NCI-H187 (cell line): ENCODE measurements around the gene MAP3K5.

Source experiments
- DNase-seq, 2 experiments: peaks; one replicate each; lab custom pipeline; 2025; lab: John Stamatoyannopoulos, UW

The MAP3K5 gene

GRCh38 chr6:136538836-136539235 is 253.4 kb downstream of the MAP3K5 start:
- DNase-seq = no peak

- DNase-seq = no peak
These were observed 256.2 kb downstream of the MAP3K5 start for GRCh38 chr6:136535880-136536650.

GRCh38 chr6:136535017-136535765 is 257.1 kb downstream of the MAP3K5 start:
- DNase-seq = no peak

GRCh38 chr6:136534268-136534667 is 258.0 kb downstream of the MAP3K5 start:
- DNase-seq = no peak

- DNase-seq = no peak
These were observed 258.8 kb downstream of the MAP3K5 start for GRCh38 chr6:136533487-136533886.

- no peak for DNase-seq
These were observed 260.2 kb downstream of the MAP3K5 start for GRCh38 chr6:136532030-136532429.

- no peak for DNase-seq
These were observed 262.6 kb downstream of the MAP3K5 start for GRCh38 chr6:136529710-136530109.

GRCh38 chr6:136528477-136528876 is 263.8 kb downstream of the MAP3K5 start:
- DNase-seq = no peak

GRCh38 chr6:136527831-136528230 is 264.4 kb downstream of the MAP3K5 start:
- no peak for DNase-seq

GRCh38 chr6:136526937-136527336 is 265.3 kb downstream of the MAP3K5 start:
- DNase-seq = no peak

- DNase-seq = no peak
These were observed 265.9 kb downstream of the MAP3K5 start for GRCh38 chr6:136526196-136526930.

GRCh38 chr6:136525586-136526195 is 266.6 kb downstream of the MAP3K5 start:
- DNase-seq = no peak

- DNase-seq = no peak
These were observed 267.3 kb downstream of the MAP3K5 start for GRCh38 chr6:136524936-136525413.

- no peak for DNase-seq
These were observed 267.8 kb downstream of the MAP3K5 start for GRCh38 chr6:136524339-136524935.

- no peak for DNase-seq
These were observed 269.1 kb downstream of the MAP3K5 start for GRCh38 chr6:136523196-136523595.

- DNase-seq = no peak
These were observed 269.6 kb downstream of the MAP3K5 start for GRCh38 chr6:136522636-136523035.

GRCh38 chr6:136521911-136522310 is 270.4 kb downstream of the MAP3K5 start:
- DNase-seq = no peak

GRCh38 chr6:136521427-136521826 is 270.9 kb downstream of the MAP3K5 start:
- no peak for DNase-seq

GRCh38 chr6:136520517-136520916 is 271.8 kb downstream of the MAP3K5 start:
- no peak for DNase-seq

- DNase-seq = no peak
These were observed 274.7 kb downstream of the MAP3K5 start for GRCh38 chr6:136517582-136517981.

GRCh38 chr6:136517002-136517401 is 275.3 kb downstream of the MAP3K5 start:
- no peak for DNase-seq

- no peak for DNase-seq
These were observed 277.7 kb downstream of the MAP3K5 start for GRCh38 chr6:136514591-136514990.
